HCT116 (cell line): ENCODE measurements around the gene SLC30A7. TPM values are rescaled to one million over a fixed set of nuclear protein-coding genes. Genes with fewer than 3 reads are reported as not detected.

Source experiments
- ATAC-seq: fragments of 200-7000 bp; cut with Tn5 transposase; 2 replicates; pipeline ENCODE4 v1.9.1; 2020; ENCODE audit warnings: mild to moderate bottlenecking, moderate library complexity
- BruUV-seq: library from RNA; stranded (reverse); fragments of 400-500 nt; replicated peaks from 2 replicates; lab custom pipeline; 2021; lab: Mats Ljungman, UMichigan
- CTCF ChIA-PET: fragments of 300-600 bp; sonication (Branson Sonifier 250); formaldehyde crosslinking; loops from one replicate; lab custom pipeline; 2021; ENCODE audit warnings: antibody characterized with exemption; lab: Charles Lee
- POLR2A ChIA-PET: fragments of 300-600, 350-600 bp; sonication (Branson Sonifier 250); formaldehyde crosslinking; loops from one replicate; lab custom pipeline; 2021; ENCODE audit warnings: antibody characterized with exemption; lab: Charles Lee
- RAD21 ChIA-PET, 2 experiments: fragments of 300-600 bp; sonication (Branson Sonifier 250); formaldehyde crosslinking; loops; one replicate each; lab custom pipeline; 2023; ENCODE audit warnings: low total read pairs in 2 of 2; ENCODE audit not compliant: uncharacterized antibody in 2 of 2, unreplicated experiment in 2 of 2, low non-redundant PET in 1 of 2; lab: Charles Lee
- DNase-seq: peaks from one replicate; pipeline ENCODE4 v3.0.0-alpha.2; 2010; ENCODE audit warnings: low read depth, low spot score
- H2AFZ ChIP-seq: fragments of 200-600 bp; shearing (Covaris generic), sonication (generic); 2 replicates; pipeline ENCODE4 v1.6.1; 2017; ENCODE audit warnings: low read depth, mixed run types, mixed read lengths, antibody characterized with exemption, low read length; ENCODE audit not compliant: poor library complexity, severe bottlenecking
- H3K27ac ChIP-seq: 2 replicates; pipeline ENCODE4 v1.5.1; 2012; ENCODE audit warnings: low read depth, low read length
- H3K27me3 ChIP-seq: fragments of 200-600 bp; sonication (generic); 2 replicates; pipeline ENCODE4 v1.6.1; 2016; ENCODE audit warnings: mixed run types, low read length, mixed read lengths; ENCODE audit not compliant: insufficient read depth
- H3K36me3 ChIP-seq, 2 experiments: fragments of 200-500 bp in 1 of 2; fragments of 200-600 bp in 1 of 2; sonication (Bioruptor generic) in 1 of 2; sonication (generic) in 1 of 2; 2 replicates each; pipeline versions ENCODE4 v1.5.1 to v1.6.1; 2014 to 2016; ENCODE audit warnings: low read length in 2 of 2, inconsistent platforms in 1 of 2, mixed read lengths in 1 of 2, mixed run types in 1 of 2; ENCODE audit not compliant: insufficient read depth in 2 of 2, control insufficient read depth in 1 of 2
- H3K4me1 ChIP-seq, 2 experiments: fragments of 200-600 bp in 1 of 2; sonication (generic) in 1 of 2; 2 replicates each; pipeline versions ENCODE4 v1.5.1 to v1.6.1; 2012 to 2017; ENCODE audit warnings: low read length in 2 of 2, inconsistent platforms in 1 of 2, mild to moderate bottlenecking in 1 of 2, mixed read lengths in 1 of 2, mixed run types in 1 of 2, moderate library complexity in 1 of 2; ENCODE audit not compliant: insufficient read depth in 2 of 2, control insufficient read depth in 1 of 2
- H3K4me2 ChIP-seq: fragments of 200-600 bp; sonication (generic); 2 replicates; pipeline ENCODE4 v1.6.1; 2017; ENCODE audit warnings: mixed run types, low read length, mixed read lengths
- H3K4me3 ChIP-seq, 2 experiments: fragments of 200-600 bp in 1 of 2; sonication (generic) in 1 of 2; replicated peaks in 1 of 2; 2 replicates each; pipeline ENCODE4 v1.5.1; 2011 to 2016; ENCODE audit warnings: low read length in 2 of 2, control low read depth in 1 of 2, low read depth in 1 of 2, mild to moderate bottlenecking in 1 of 2, mixed read lengths in 1 of 2, mixed run types in 1 of 2
- H3K79me2 ChIP-seq: fragments of 200-600 bp; sonication (generic); 2 replicates; pipeline ENCODE4 v1.6.1; 2017; ENCODE audit warnings: mild to moderate bottlenecking, mixed run types, low read length, moderate library complexity, mixed read lengths; ENCODE audit not compliant: insufficient read depth
- H3K9ac ChIP-seq: fragments of 200-600 bp; sonication (generic); 2 replicates; pipeline ENCODE4 v1.6.1; 2016; ENCODE audit warnings: low read length, mixed read lengths
- H3K9me2 ChIP-seq: fragments of 200-600 bp; sonication (generic), shearing (Covaris generic); 2 replicates; pipeline ENCODE4 v1.6.1; 2017; ENCODE audit warnings: mixed run types, mild to moderate bottlenecking, moderate library complexity; ENCODE audit not compliant: insufficient read depth
- H3K9me3 ChIP-seq, 2 experiments: fragments of 200-500 bp in 1 of 2; fragments of 200-600 bp in 1 of 2; sonication (Bioruptor generic) in 1 of 2; sonication (generic) in 1 of 2; 2 replicates each; pipeline ENCODE4 v1.6.1; 2014 to 2017; ENCODE audit warnings: low read length in 2 of 2, mixed read lengths in 2 of 2, inconsistent platforms in 1 of 2, low read depth in 1 of 2, mild to moderate bottlenecking in 1 of 2, mixed run types in 1 of 2, moderate library complexity in 1 of 2; ENCODE audit not compliant: control insufficient read depth in 1 of 2, insufficient read depth in 1 of 2
- H4K20me1 ChIP-seq: fragments of 200-600 bp; sonication (generic), shearing (Covaris generic); 2 replicates; pipeline ENCODE4 v1.6.1; 2017; ENCODE audit warnings: mixed run types, mild to moderate bottlenecking, moderate library complexity; ENCODE audit not compliant: insufficient read depth
- FOSL1 ChIP-seq: IDR thresholded peaks from 2 replicates; pipeline ENCODE4 v1.6.1; 2012; ENCODE audit warnings: low read depth
- JUND ChIP-seq: IDR thresholded peaks from 2 replicates; pipeline ENCODE4 v1.6.1; 2012
- POLR2A ChIP-seq: IDR thresholded peaks from 2 replicates; pipeline ENCODE4 v1.7.0; 2011; ENCODE audit warnings: borderline replicate concordance; ENCODE audit not compliant: insufficient read depth, insufficient read length; ENCODE audit errors: extremely low read depth
- RAD21 ChIP-seq: IDR thresholded peaks from 2 replicates; pipeline ENCODE4 v1.6.1; 2012; ENCODE audit warnings: low read depth, mild to moderate bottlenecking
- SRF ChIP-seq: IDR thresholded peaks from 2 replicates; pipeline ENCODE4 v1.6.1; 2012; ENCODE audit warnings: low read depth
- intact Hi-C: fragments of 100-400 bp; cut with micrococcal nuclease; formaldehyde crosslinking; loops from 2 replicates; pipeline ENCODE4 v1.10.0; 2022
- total RNA-seq: library from RNA; stranded (reverse); gene quantifications from one replicate; pipeline ENCODE4 v1.2.1, GENCODE V29; 2021; ENCODE audit not compliant: unreplicated experiment
- TF ChIP-seq, protein P1 (sequence below), 3 experiments: fragments of 200-600 bp in 1 of 3; sonication (generic) in 1 of 3; IDR thresholded peaks in 2 of 3; conservative IDR thresholded peaks in 1 of 3; 2 replicates each; pipeline ENCODE4 v1.5.1; 2012 to 2017; ENCODE audit warnings: low read depth in 2 of 3, low read length in 2 of 3, antibody characterized with exemption in 1 of 3, borderline replicate concordance in 1 of 3, control low read depth in 1 of 3, mild to moderate bottlenecking in 1 of 3, mixed read lengths in 1 of 3, mixed run types in 1 of 3, moderate library complexity in 1 of 3; ENCODE audit not compliant: insufficient read depth in 1 of 3
- TF ChIP-seq, protein P2 (sequence below): IDR thresholded peaks from 2 replicates; pipeline ENCODE4 v1.6.1; 2012
- TF ChIP-seq, protein P3 (sequence below): IDR thresholded peaks from 2 replicates; pipeline ENCODE4 v1.6.1; 2012

SLC30A7 gene
- total RNA-seq, 1 experiment from 2014 or later: 23.3 TPM

DNA sequence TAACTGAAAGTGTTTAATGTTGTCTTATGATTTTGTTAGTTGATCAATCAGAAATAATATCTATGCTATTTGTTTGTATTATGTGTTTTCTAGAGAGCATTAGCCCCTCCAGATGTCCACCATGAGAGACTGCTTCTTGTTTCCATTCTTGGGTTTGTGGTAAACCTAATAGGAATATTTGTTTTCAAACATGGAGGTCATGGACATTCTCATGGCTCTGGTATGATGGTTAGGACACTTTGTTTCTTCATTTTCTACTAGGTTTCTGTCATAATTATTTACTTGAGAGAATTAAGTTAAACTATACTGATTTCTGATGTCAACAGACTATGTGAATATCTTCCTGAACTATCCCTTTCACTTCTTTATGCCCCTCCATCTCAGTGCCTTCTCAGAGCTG is 16.1 kb downstream of the SLC30A7 start:
- no TSS peak for BruUV-seq

DNA sequence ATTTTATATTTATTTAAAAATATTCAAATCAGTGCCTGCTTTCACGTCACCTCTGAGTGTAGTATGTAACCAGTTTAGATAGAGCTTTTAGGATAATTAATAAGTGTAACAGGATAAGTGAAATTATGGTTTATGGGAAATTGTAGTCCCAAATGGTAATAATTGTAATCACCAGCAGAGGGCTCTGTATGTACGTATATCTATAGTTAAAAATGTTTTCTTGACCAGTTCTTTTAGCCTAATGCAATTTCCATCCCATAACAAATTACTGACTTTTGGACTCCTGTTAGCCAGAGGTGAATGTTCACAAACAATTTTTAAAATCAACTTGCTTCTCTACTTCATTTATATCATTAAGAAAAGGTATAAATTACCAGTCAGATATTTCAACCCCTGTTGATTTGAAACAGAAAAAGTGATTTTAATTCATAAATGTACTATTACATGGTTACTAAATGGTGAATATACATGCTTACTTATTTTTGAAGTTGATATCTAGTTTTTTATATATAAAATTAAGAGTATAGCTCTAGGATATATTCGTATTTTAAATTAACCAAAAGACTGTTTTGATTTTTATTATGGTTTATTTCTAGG is 25.3 kb downstream of the SLC30A7 start:
- H3K36me3 ChIP-seq: peaks cover 21 to 26% of the 10 kb centered on the region in 2 experiments; a peak in 2 of 4 replicates
- TF ChIP-seq, protein P1, sequence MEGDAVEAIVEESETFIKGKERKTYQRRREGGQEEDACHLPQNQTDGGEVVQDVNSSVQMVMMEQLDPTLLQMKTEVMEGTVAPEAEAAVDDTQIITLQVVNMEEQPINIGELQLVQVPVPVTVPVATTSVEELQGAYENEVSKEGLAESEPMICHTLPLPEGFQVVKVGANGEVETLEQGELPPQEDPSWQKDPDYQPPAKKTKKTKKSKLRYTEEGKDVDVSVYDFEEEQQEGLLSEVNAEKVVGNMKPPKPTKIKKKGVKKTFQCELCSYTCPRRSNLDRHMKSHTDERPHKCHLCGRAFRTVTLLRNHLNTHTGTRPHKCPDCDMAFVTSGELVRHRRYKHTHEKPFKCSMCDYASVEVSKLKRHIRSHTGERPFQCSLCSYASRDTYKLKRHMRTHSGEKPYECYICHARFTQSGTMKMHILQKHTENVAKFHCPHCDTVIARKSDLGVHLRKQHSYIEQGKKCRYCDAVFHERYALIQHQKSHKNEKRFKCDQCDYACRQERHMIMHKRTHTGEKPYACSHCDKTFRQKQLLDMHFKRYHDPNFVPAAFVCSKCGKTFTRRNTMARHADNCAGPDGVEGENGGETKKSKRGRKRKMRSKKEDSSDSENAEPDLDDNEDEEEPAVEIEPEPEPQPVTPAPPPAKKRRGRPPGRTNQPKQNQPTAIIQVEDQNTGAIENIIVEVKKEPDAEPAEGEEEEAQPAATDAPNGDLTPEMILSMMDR (IDR thresholded peaks at IDR 0.05 in 2 of 3, conservative IDR thresholded peaks at IDR 0.05 in 1 of 3; ENCODE audit: borderline replicate concordance in 1 of 3, insufficient read depth in 1 of 3, low read depth in 2 of 3, low read length in 2 of 3): peak; percentile 34 to 69 (median 66)
- TF ChIP-seq POLR2A (no peak), RAD21 (peak; percentile 65)
- no peaks in the 10 kb centered on the region for H3K79me2 ChIP-seq
- no TSS peak for BruUV-seq
- H2AFZ ChIP-seq: no peak overlapping the region
- no peak overlapping the region for H3K9ac ChIP-seq
- no peak overlapping the region for H3K27ac ChIP-seq
- no peaks in the 10 kb centered on the region for H3K9me2 ChIP-seq
- CTCF ChIA-PET: interaction anchor here (1.0 to 1.4 kb wide), 5 partner anchors 8 to 367 kb away, joined by 3 to 24 read pairs (median 5); no protein-coding TSS in a partner anchor
- no peaks in the 10 kb centered on the region for H3K4me1 ChIP-seq
- RAD21 ChIA-PET: interaction anchor here in 1 of 2 experiments (1.0 to 1.5 kb wide), 2 partner anchors 367 to 369 kb away, joined by 3 read pairs; no protein-coding TSS in a partner anchor
- no peak overlapping the region for H3K4me3 ChIP-seq
- H3K9me3 ChIP-seq: no peaks in the 10 kb centered on the region
- intact Hi-C loops: loop anchor here (1.0 to 2.0 kb wide), 3 partner anchors 318 to 436 kb away; no protein-coding TSS in a partner anchor
- no peak overlapping the region for H3K4me2 ChIP-seq
- POLR2A ChIA-PET: no interaction called here
- H4K20me1 ChIP-seq: no peaks in the 10 kb centered on the region; the same call in 1 of the 2 replicates
- ATAC-seq (no peak), DNase-seq (peak; percentile 22)
- no peaks in the 10 kb centered on the region for H3K27me3 ChIP-seq

More for the DNA sequence above, 16.1 kb downstream of the SLC30A7 start:
- ChIA-PET CTCF (no interaction called here), POLR2A (no interaction called here), RAD21 (interaction anchor here in 1 of 2 experiments (0.6 kb wide), 1 partner anchor 286 kb away, joined by 3 read pairs; no protein-coding TSS in a partner anchor)
- Histone ChIP-seq H3K27me3 (no peaks in the 10 kb centered on the region), H3K27ac (no peak overlapping the region), H3K79me2 (peaks cover 10% of the 10 kb centered on the region; the same call in 1 of the 2 replicates), H3K9me2 (no peaks in the 10 kb centered on the region), H3K9me3 (no peaks in the 10 kb centered on the region), H4K20me1 (no peaks in the 10 kb centered on the region; the same call in 1 of the 2 replicates), H3K4me2 (no peak overlapping the region), H3K4me3 (no peak overlapping the region), H3K4me1 (no peaks in the 10 kb centered on the region), H2AFZ (no peak overlapping the region), H3K36me3 (peaks cover 26 to 28% of the 10 kb centered on the region in 2 experiments; a peak in 3 of 4 replicates), H3K9ac (no peak overlapping the region)
- DNase-seq: no peak
- no peak for ATAC-seq
- TF ChIP-seq POLR2A: no peak
- TF ChIP-seq, protein P2, sequence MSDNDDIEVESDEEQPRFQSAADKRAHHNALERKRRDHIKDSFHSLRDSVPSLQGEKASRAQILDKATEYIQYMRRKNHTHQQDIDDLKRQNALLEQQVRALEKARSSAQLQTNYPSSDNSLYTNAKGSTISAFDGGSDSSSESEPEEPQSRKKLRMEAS: no peak
- TF ChIP-seq SRF: no peak
- TF ChIP-seq FOSL1: no peak
- no peak for TF ChIP-seq JUND
- TF ChIP-seq, protein P3, sequence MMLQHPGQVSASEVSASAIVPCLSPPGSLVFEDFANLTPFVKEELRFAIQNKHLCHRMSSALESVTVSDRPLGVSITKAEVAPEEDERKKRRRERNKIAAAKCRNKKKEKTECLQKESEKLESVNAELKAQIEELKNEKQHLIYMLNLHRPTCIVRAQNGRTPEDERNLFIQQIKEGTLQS: no peak
- intact Hi-C loops: no loop called here
